ENCODE measurements around the gene GLYATL2. TPM values are rescaled to one million over a fixed set of nuclear protein-coding genes. Genes with fewer than 3 reads are reported as not detected.

GLYATL2 gene
- total and polyA plus RNA-seq, 7 donors = not detected

GRCh38 chr11:58784995-58785394 lies 59.5 kb downstream of the GLYATL2 start:
- DNase-seq (no peak), ATAC-seq (no peak)
- Histone ChIP-seq H3K4me1 (no peaks in the 10 kb centered on the region), H3K36me3 (ENCODE audit: insufficient read depth in 1 of 2, low read depth in 1 of 2) (no peaks in the 10 kb centered on the region), H3K27ac (no peak overlapping the region), H3K4me3 (no peak overlapping the region), H3K9me3 (no peaks in the 10 kb centered on the region), H3K27me3 (ENCODE audit: insufficient read depth in 3 of 3, low read length in 2 of 3) (no peaks in the 10 kb centered on the region)
- intact Hi-C loops (cut with DNase I) = no loop called here
- no peak for TF ChIP-seq CTCF (IDR thresholded peaks at IDR 0.05)

Other genes with a start within 250 kb of the GLYATL2 start
- 1 to 10 TPM; 1.1 to 5.7 (median 3.8) TPM for gene CNTF, start 222.0 kb downstream of the GLYATL2 start, total RNA-seq
- gene CNTF, start 222.0 kb downstream of the GLYATL2 start, polyA plus RNA-seq = 10 to 100 TPM in 1 of 3 donors, 1 to 10 TPM in 2; 1.3 to 21.2 (median 1.9) TPM
- under 1 TPM in 1 of 4 donors, not detected in 3; 0.54 TPM for gene GLYAT, start 112.8 kb downstream of the GLYATL2 start, total RNA-seq
- under 1 TPM in 1 of 3 donors, not detected in 2; 0.03 TPM for gene GLYAT, start 112.8 kb downstream of the GLYATL2 start, polyA plus RNA-seq
- not detected for gene GLYATL1, start 94.8 kb upstream of the GLYATL2 start, total RNA-seq
- gene GLYATL1, start 94.8 kb upstream of the GLYATL2 start, polyA plus RNA-seq = not detected
- not detected for gene GLYATL1B, start 241.6 kb upstream of the GLYATL2 start, total RNA-seq
- gene GLYATL1B, start 241.6 kb upstream of the GLYATL2 start, polyA plus RNA-seq = not detected

All from psoas muscle (tissue), 8 donors.